SKM-1 treated with dmso at 0.1 percent for 144 hours (cell line): ENCODE data around the gene CLASRP.
"Not testable (repeated sequence)": the region's sequence is repeated elsewhere in the genome, so short reads cannot be mapped to it uniquely, and the experiment has no call there.

Experiments
- DNase-seq: peaks from one replicate; lab custom pipeline; 2025; ENCODE audit not compliant: unreplicated experiment; lab: John Stamatoyannopoulos, UW

CLASRP gene

GRCh38 chr19:45100201-45100600, 61.4 kb downstream of the CLASRP start:
- DNase-seq, result no peak

GRCh38 chr19:45100846-45101252, 62.0 kb downstream of the CLASRP start:
- DNase-seq, result no peak

GRCh38 chr19:45101806-45102205, 63.0 kb downstream of the CLASRP start:
- no peak for DNase-seq

- no peak for DNase-seq
These were observed 63.6 kb downstream of the CLASRP start for GRCh38 chr19:45102481-45102880.

- DNase-seq, result no peak
These were observed 64.3 kb downstream of the CLASRP start for GRCh38 chr19:45103156-45103507.

DNA sequence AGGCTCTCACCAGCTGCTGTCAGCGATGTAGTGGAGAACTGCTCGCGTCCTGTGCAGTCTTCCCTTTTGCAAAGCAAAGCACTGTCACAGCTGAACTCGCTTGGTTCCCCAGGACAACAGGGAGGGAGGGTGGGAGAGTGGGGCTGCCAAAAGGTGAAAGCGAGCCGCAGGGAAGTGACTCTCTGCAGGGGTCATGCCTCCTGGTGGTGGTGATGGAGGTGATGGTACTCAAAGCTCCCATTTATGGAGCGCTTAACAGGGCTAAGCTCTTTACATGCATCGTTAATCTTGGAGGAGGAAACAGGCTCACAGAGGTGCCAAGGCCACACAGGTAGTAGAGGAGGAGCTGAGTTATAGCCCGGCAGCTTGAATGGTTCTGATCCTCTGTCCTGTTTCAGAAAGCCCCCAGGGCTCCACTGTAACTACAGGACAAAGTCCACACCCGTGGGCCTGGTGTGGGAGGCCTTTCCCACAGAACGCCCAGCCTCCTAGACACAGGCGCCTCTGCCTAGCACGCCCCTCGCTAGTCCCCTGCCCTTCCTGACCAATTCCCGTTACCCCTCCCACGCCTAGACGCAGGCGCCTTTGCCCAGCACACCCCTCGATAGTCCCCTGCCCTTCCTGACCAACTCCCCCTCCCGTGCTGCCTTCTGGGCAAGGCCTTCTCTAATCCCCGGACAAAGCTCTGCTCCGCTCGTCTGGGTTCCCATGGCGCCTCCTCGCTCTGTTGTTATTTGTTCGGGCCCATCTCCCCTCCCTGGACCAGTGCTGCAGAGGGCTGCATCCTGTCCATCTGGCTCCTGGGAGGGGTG, 64.9 kb downstream of the CLASRP start:
- no peak for DNase-seq

GRCh38 chr19:45104658-45105349, 66.0 kb downstream of the CLASRP start:
- no peak for DNase-seq

- not testable (repeated sequence) for DNase-seq
These were observed 67.5 kb downstream of the CLASRP start for GRCh38 chr19:45106363-45106762.

- no peak for DNase-seq
These were observed 68.8 kb downstream of the CLASRP start for GRCh38 chr19:45107621-45108150.

GRCh38 chr19:45110851-45111266, 72.0 kb downstream of the CLASRP start:
- no peak for DNase-seq

- no peak for DNase-seq
These were observed 73.4 kb downstream of the CLASRP start for GRCh38 chr19:45112111-45112827.

DNA sequence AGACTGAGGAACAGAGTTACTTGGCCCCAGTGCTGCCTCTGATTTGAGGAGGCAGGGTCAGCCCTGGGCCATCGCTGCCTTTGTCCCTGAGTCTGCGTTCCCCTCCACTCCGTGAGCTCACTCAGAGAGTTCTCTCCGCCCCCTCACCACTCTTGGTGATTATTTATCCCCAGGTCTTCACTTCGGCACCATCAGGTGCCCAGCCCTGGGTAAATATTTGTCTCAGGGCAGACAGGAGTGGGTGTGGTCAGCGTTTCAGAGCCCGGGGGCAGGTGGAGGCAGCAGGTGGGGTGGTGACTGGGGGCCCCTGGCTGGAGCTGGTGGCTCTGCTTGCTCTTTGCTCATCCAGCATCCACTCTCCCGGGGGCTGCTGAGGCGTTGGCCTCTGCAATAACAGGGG, 74.8 kb downstream of the CLASRP start:
- no peak for DNase-seq

- no peak for DNase-seq
These were observed 75.3 kb downstream of the CLASRP start for GRCh38 chr19:45114116-45114515.

DNA sequence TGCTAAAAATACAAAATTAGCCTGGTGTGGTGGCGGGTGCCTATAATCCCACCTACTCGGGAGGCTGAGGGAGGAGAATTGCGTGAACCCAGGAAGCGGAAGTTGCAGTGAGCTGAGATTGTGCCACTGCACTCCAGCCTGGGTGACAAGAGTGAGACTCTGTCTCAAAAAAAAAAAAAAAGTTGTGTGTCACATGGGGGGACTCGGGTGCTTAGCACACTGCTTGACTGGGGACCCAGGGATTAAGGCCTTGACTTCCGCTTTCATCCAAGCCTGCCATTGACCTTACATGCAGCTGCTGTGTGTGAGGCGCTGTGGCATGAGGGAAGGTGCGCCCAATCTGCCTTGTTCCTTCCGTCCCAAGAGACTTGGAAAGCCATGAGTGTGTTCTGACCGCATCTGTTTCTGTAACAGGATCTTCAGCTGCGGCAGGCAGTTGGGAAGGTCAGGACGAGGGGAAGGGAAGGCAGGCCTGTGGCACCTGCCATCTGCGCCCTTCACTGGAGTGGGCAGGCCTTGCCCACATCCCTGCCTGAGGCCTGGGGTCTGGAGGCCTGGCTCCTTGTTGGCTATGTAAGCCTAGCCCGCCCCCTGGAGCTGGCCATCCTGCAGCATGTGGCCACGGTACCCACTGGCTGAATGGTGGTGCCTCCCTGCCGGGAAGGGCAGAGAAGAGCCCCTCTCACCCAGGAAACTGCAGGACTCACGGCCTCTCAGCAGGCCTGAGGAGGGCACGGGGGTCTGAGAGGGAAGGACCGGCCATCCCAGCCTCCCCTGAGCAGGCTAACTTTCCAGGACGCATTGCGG, 77.2 kb downstream of the CLASRP start:
- no peak for DNase-seq

GRCh38 chr19:45117167-45117594, 78.3 kb downstream of the CLASRP start:
- DNase-seq, result no peak

DNA sequence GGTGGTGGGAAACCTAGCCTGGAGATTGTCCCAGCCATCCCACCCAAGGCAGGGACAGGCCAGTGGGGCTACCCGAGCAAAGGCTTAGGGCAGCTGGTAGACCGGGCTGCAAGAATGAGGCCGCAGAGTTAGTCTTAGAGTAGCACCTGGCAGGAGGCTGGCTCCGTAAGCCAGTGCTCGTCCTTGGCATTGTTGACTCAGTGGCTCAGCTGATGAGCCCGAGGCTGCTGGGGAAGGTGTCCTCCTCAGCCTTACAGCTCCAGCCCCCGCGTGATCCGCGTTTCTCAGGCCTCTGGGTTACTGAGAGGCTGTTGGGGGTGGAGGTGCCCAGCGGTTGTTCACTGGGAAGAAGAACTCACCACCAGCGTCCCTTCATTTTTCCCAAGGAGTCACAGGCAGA, 78.8 kb downstream of the CLASRP start:
- no peak for DNase-seq

GRCh38 chr19:45118106-45118505, 79.3 kb downstream of the CLASRP start:
- DNase-seq, result no peak

DNA sequence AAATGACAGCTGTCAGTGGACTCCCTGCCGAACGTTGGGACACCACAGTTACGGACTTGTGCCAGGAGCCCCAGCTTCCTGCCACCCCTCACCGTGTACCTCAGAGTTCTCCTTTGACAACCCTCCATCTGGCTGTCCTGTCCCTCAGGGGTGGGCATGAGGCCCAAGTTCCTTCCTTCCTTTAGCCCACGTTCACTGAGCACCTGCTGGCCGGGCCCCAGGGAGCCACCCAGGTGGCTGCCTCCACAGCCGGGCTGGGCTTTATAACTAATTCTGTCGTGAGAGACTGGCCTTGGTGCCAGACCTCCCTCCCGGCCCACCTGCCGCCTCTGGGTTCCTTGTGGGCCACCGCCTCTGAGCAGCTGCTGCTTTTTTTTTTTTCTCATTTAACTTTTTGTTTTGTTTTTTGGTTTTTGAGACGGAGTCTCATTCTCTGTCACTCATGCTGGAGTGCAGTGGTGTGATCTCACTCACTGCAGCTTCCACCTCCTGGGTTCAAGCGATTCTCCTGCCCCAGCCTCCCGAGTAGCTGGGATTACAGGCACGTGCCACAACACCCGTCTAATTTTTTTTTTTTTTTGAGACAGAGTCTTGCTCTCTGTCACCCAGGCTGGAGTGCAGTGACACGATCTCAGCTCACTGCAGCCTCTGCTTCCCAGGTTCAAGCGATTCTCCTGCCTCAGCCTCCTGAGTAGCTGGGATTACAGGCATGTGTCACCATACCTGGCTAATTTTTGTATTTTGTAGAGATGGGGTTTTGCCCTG, 79.9 kb downstream of the CLASRP start:
- DNase-seq, result not testable (repeated sequence)

DNA sequence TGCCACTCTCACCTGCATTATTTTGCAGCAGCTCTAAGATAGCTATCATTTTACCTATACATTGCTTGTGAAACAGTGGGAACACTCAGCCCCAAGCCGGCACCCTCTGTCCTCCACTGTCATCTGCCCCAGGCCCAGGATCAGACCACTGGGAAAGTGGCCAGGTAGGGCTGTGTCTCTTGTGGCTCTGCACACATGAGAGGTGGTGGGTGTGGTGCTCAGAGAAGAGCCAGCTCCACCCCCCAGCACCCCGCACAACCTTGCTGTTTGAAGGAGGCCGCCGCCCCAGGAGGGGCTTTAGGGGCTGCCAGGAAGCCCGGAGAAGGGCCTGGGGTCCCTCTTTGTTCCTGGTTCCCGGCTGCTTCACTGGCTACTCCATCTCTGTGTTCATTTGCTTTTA, 80.7 kb downstream of the CLASRP start:
- no peak for DNase-seq
